Fibroblast of pulmonary artery (primary cell): ENCODE data around the gene NCL.

ENCODE experiments used
- DNase-seq: peaks from one replicate; pipeline ENCODE4 v3.0.0-alpha.2; 2010; ENCODE audit warnings: low read depth
- H3K4me3 ChIP-seq: replicated peaks from 2 replicates; pipeline ENCODE4 v1.5.1; 2011; ENCODE audit warnings: low read depth, mild to moderate bottlenecking, control low read depth, low read length, moderate library complexity
- TF ChIP-seq, protein P1 (sequence below): IDR thresholded peaks from 2 replicates; pipeline ENCODE4 v1.5.1; 2011; ENCODE audit warnings: mild to moderate bottlenecking, control low read depth, low read length, inconsistent platforms; ENCODE audit errors: missing control alignments

Gene NCL

DNA sequence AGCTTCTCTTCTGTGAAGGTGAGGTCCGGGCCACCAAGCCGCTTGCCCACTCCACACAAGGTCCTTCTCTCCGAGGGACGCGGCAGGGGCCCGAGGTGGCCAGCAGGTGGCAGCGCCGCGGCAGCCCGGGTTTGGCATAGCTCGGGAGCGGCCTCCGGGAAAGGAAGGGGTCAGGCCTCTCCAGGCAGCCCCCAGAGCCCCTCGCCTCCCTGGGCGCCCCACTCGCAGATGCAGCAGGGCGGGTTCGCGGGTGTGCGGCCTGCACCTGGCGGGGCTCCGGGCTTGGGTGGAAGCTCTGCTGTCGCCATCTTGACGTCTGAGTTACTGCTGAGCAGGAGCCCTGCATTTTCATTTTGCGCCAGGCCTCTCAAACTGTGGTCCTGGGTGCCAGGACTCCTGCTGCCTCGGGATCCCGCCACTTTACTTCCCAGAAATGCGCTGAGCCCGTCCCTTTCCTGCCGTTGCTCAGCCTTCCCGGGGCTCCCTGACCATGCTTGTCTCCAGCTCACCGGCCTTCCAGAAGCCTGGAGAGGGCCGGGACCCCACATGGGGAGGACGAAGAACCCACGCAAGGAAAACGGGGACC, 18.6 kb upstream of the NCL start:
- DNase-seq: peak; percentile 66
- TF ChIP-seq, protein P1, sequence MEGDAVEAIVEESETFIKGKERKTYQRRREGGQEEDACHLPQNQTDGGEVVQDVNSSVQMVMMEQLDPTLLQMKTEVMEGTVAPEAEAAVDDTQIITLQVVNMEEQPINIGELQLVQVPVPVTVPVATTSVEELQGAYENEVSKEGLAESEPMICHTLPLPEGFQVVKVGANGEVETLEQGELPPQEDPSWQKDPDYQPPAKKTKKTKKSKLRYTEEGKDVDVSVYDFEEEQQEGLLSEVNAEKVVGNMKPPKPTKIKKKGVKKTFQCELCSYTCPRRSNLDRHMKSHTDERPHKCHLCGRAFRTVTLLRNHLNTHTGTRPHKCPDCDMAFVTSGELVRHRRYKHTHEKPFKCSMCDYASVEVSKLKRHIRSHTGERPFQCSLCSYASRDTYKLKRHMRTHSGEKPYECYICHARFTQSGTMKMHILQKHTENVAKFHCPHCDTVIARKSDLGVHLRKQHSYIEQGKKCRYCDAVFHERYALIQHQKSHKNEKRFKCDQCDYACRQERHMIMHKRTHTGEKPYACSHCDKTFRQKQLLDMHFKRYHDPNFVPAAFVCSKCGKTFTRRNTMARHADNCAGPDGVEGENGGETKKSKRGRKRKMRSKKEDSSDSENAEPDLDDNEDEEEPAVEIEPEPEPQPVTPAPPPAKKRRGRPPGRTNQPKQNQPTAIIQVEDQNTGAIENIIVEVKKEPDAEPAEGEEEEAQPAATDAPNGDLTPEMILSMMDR: peak; percentile 75
- H3K4me3 ChIP-seq: peak overlapping the region; percentile 50

DNA sequence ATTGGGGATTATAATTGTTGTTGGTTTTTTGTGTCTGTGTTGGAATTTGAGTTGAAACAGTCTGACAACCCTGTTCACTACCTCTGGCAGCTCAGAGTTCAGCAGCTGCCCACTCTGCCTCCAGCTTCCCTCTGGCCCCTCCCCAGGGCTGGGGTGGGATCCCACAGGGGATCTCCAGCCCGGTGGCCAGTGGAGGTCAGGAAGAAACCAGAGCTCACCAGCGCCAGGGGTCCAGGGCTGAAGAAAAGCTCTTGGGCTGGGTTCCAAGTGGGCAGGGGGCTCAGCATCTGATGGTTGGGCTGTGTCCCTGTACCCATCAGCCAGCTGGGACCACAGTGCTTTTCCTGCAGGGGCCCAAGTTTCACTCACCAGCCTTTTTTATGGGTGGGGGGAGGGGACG, 16.5 kb upstream of the NCL start:
- DNase-seq: no peak

DNA sequence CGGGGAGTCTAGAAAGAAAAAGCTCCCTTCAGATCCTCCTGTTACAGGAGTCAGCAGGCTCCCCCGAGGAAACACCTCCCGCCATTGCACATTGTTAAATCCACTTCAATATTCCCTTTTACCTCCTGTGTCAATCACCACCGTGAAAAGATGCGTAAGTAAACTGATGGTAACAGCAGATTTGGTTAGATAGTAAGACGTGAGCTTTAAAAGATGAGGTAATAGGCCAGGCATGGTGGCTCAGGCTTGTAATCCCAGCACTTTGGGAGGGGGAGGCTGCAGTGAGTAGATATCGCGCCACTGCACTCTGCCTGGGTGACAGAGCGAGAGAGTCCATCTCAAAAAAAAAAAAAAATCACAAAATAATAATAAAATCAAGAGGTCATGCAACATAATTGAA, 15.2 kb upstream of the NCL start:
- H3K4me3 ChIP-seq: no peak overlapping the region
- DNase-seq: no peak
- TF ChIP-seq, protein P1: no peak

More for the DNA sequence above, 16.5 kb upstream of the NCL start:
- H3K4me3 ChIP-seq: no peak overlapping the region
- TF ChIP-seq, protein P1: no peak

DNA sequence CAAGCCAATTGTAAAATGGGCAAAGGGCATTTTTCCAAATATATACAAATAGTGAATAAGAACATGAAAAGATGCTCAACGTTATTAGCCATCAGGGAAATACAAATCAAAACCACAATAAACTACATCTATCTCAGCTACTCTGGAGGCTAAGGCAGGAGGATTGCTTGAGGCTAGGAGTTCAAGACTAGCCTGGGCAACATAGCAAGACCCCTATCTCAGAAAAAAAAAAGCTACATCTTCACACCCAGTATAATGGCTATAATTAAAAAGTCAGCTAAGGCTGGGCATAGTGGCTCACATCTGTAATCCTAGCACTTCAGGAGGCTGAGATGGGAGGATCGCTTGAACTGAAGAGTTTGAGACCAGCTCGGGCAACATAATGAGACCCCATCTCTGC, 12.6 kb upstream of the NCL start:
- DNase-seq: no peak
- TF ChIP-seq, protein P1: no peak
- H3K4me3 ChIP-seq: no peak overlapping the region

DNA sequence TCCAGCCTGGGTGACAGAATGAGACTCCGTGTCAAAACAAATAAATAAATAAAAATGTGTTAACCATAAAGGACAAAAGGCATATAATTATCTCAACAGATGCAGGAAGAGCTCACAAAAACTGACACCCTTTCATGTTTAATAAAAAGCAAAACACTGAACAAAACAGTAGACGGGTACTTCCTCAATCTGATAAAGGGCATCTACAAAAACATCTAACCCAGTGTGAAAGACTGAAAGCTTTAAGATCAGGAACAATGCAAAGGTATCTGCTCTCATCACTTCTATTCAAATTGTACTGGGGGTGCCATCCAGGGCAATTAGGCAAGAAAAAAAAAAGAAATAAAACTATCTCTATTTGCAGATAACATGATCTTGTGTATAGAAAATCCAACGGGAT, 11.7 kb upstream of the NCL start:
- no peak for DNase-seq
- H3K4me3 ChIP-seq: no peak overlapping the region
- TF ChIP-seq, protein P1: no peak

DNA sequence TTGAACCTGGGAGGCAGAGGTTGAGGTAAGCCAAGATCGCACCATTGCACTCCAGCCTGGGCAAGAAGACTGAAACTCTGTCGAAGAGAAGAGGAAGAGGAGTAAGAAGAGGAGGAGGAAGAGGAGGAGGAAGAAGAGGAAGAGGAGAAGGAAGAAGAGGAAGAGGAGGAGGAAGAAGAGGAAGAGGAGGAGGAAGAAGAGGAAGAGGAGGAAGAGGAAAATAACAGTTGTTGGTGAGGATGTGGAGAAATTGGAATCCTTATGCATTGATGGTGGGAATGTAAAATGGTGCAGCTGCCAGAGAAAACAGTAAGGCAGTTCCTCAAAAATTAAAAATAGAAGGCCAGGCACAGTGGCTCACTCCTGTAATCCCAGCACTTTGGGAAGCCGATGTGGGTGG, 8.5 kb upstream of the NCL start:
- TF ChIP-seq, protein P1: no peak
- no peak overlapping the region for H3K4me3 ChIP-seq
- DNase-seq: no peak

DNA sequence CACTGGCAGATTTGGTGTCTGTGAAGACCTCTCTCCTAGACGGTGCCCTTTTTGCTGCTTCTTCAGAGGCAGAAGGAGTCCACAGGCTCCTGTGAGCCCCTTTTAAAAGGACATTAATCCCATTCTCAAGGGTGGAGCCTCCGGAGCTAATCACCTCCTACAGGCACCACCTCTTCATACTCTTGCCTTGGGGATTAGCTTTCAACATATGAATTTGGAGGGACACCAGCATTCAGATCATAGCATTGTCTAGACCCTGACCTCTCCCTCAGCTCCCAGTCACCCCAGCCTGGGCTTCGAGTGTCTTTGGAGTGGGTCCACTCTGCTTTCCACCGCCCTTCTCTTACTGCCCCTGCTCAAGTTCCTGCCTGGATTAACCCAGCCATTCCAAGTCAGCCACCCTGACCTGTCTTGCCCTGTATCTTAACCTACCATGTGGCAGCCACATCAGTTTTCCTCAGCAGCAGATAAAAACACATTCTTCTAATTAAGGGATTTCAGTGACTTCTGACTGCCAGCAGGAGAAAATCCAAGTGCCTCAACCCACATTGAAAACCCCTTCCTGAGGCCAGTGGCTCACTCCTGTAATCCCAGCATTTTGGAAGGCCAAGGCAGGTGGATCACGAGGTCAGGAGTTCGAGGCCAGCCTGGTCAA, 6.1 kb upstream of the NCL start:
- TF ChIP-seq, protein P1: no peak
- no peak overlapping the region for H3K4me3 ChIP-seq

More for the DNA sequence above, 6.1 kb upstream of the NCL start:
- DNase-seq: no peak
